Measurements from ENCODE around the gene AKIRIN1. TPM values are rescaled to one million over a fixed set of nuclear protein-coding genes. Genes with fewer than 3 reads are reported as not detected.
"Not testable (repeated sequence)": the region's sequence is repeated elsewhere in the genome, so short reads cannot be mapped to it uniquely, and the experiment has no call there.

AKIRIN1 gene
- polyA plus RNA-seq, 2 donors = 11.7 to 18.2 TPM

GRCh38 chr1:39051193-39051850, 60.2 kb downstream of the AKIRIN1 start:
- H3K36me3 ChIP-seq (ENCODE audit: control insufficient read depth in 2 of 2, insufficient read depth in 2 of 2, low read length in 1 of 2); H3K27ac ChIP-seq (ENCODE audit: low read depth in 2 of 2, low read length in 1 of 2); H3K4me1 ChIP-seq (ENCODE audit: control insufficient read depth in 2 of 2, insufficient read depth in 2 of 2, low read length in 1 of 2); H3K9me3 ChIP-seq (ENCODE audit: control insufficient read depth in 2 of 2, insufficient read depth in 1 of 2, low read depth in 1 of 2, low read length in 1 of 2); H3K4me3 ChIP-seq (ENCODE audit: low read depth in 1 of 2, low read length in 2 of 2); H3K27me3 ChIP-seq (ENCODE audit: control insufficient read depth in 1 of 2, insufficient read depth in 2 of 2, low read length in 2 of 2): not testable (repeated sequence)
- WGBS, 2 donors = 82 to 85% methylated on average over 11 of the region's 11 CpGs

DNA sequence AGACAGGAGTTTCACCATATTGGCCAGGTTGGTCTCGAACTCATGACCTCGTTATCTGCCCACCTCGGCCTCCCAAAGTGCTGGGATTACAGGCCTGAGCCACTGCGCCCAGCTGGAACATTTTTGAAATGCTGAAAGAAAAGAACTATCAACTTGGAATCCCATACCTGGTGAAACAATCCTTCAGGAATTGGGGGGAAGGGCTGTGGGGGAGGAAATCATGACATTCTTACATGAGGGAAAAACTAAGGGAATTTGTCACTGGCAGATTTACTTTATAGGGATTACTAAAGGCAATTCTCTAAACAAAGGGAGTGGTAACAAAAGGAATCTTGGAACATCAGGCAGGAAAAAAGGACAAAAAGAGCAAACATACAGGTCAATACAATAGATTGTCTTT, 60.9 kb downstream of the AKIRIN1 start:
- Histone ChIP-seq H3K36me3 (ENCODE audit: control insufficient read depth in 2 of 2, insufficient read depth in 2 of 2, low read length in 1 of 2) (no peaks in the 10 kb centered on the region), H3K4me1 (ENCODE audit: control insufficient read depth in 2 of 2, insufficient read depth in 2 of 2, low read length in 1 of 2) (no peaks in the 10 kb centered on the region), H3K4me3 (ENCODE audit: low read depth in 1 of 2, low read length in 2 of 2) (no peak overlapping the region), H3K27ac (ENCODE audit: low read depth in 2 of 2, low read length in 1 of 2) (no peak overlapping the region), H3K27me3 (ENCODE audit: control insufficient read depth in 1 of 2, insufficient read depth in 2 of 2, low read length in 2 of 2) (no peaks in the 10 kb centered on the region), H3K9me3 (ENCODE audit: control insufficient read depth in 2 of 2, insufficient read depth in 1 of 2, low read depth in 1 of 2, low read length in 1 of 2) (no peaks in the 10 kb centered on the region)
- 90% methylated on average over 4 of the region's 4 CpGs for WGBS, 2 donors

GRCh38 chr1:39055213-39055710, 64.2 kb downstream of the AKIRIN1 start:
- not testable (repeated sequence) for H3K27me3 ChIP-seq (ENCODE audit: control insufficient read depth in 1 of 2, insufficient read depth in 2 of 2, low read length in 2 of 2); H3K36me3 ChIP-seq (ENCODE audit: control insufficient read depth in 2 of 2, insufficient read depth in 2 of 2, low read length in 1 of 2); H3K27ac ChIP-seq (ENCODE audit: low read depth in 2 of 2, low read length in 1 of 2); H3K4me1 ChIP-seq (ENCODE audit: control insufficient read depth in 2 of 2, insufficient read depth in 2 of 2, low read length in 1 of 2); H3K4me3 ChIP-seq (ENCODE audit: low read depth in 1 of 2, low read length in 2 of 2); H3K9me3 ChIP-seq (ENCODE audit: control insufficient read depth in 2 of 2, insufficient read depth in 1 of 2, low read depth in 1 of 2, low read length in 1 of 2)
- 89 to 94% methylated on average over 8 of the region's 8 CpGs for WGBS, 2 donors

Other genes starting within 250 kb of the AKIRIN1 start
- 10 to 100 TPM in 1 of 2 donors, 1 to 10 TPM in 1; 7.7 to 18.4 TPM for gene RRAGC, start 131.5 kb upstream of the AKIRIN1 start, polyA plus RNA-seq
- gene MYCBP, start 117.9 kb upstream of the AKIRIN1 start, polyA plus RNA-seq = 10 to 100 TPM; 13.0 to 19.1 TPM
- under 1 TPM; 0.32 to 0.86 TPM for gene GJA9, start 109.7 kb upstream of the AKIRIN1 start, polyA plus RNA-seq
- 10 to 100 TPM; 24.3 to 25.1 TPM for gene RHBDL2, start 49.4 kb upstream of the AKIRIN1 start, polyA plus RNA-seq
- gene NDUFS5, start 35.1 kb downstream of the AKIRIN1 start, polyA plus RNA-seq = 100 to 1,000 TPM; 545 to 814 TPM
- 10 to 100 TPM; 35.2 to 40.1 TPM for gene MACF1, start 213.4 kb downstream of the AKIRIN1 start, polyA plus RNA-seq

Data from esophagus (tissue), 2 donors.